ENCODE results near the gene RDH5.
A peak's percentile ranks its signal among the peaks of the same experiment; 100 is the strongest.

Gene RDH5

DNA sequence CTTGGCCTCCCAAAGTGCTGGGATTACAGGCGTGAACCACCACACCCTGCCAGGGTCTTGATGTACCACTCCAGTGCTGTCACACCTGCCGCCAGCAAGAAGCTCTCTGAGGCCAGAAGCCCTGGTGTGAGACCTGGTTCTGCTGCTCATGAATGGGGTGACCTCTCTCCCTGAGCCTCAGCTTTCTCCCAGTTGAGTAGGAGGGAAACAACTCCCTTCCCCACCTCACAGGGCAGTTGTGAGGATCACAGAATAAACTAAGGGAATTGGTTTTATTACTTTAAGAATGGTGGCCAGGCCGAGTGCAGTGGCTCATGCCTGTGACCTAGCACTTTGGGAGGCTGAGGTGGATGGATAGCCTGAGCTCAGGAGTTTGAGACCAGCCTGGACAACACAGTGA, 14.4 kb downstream of the RDH5 start:
- TF ChIP-seq, protein P1, sequence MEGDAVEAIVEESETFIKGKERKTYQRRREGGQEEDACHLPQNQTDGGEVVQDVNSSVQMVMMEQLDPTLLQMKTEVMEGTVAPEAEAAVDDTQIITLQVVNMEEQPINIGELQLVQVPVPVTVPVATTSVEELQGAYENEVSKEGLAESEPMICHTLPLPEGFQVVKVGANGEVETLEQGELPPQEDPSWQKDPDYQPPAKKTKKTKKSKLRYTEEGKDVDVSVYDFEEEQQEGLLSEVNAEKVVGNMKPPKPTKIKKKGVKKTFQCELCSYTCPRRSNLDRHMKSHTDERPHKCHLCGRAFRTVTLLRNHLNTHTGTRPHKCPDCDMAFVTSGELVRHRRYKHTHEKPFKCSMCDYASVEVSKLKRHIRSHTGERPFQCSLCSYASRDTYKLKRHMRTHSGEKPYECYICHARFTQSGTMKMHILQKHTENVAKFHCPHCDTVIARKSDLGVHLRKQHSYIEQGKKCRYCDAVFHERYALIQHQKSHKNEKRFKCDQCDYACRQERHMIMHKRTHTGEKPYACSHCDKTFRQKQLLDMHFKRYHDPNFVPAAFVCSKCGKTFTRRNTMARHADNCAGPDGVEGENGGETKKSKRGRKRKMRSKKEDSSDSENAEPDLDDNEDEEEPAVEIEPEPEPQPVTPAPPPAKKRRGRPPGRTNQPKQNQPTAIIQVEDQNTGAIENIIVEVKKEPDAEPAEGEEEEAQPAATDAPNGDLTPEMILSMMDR (IDR thresholded peaks at IDR 0.05; ENCODE audit: low read length, missing control alignments), result no peak
- no peak overlapping the region for H3K4me3 ChIP-seq (replicated peaks; ENCODE audit: low read depth, low read length)
- no peak for DNase-seq (ENCODE audit: low read depth)

DNA sequence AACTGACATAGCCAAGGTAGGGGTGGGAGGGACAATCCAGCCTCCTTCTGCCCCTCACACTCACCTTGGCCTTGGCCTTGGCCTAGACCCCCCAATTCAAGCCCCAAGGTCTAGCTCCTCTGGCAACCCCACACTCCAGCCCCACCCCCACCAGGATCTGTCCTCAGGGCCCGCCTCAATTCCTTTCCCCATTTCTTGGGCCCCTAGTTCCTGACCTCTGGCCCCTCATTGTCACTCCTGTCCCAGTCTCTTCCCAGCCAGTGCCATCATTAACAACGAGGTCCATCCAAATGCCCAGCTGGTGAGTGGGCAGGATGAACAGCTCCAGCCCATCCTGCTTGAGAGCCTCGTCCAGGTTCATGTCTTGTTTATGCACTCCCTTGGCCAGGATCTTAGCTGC, 15.9 kb downstream of the RDH5 start:
- no peak overlapping the region for H3K4me3 ChIP-seq (replicated peaks; ENCODE audit: low read depth, low read length)
- TF ChIP-seq, protein P1 (IDR thresholded peaks at IDR 0.05; ENCODE audit: low read length, missing control alignments), result no peak
- DNase-seq (ENCODE audit: low read depth), result no peak

DNA sequence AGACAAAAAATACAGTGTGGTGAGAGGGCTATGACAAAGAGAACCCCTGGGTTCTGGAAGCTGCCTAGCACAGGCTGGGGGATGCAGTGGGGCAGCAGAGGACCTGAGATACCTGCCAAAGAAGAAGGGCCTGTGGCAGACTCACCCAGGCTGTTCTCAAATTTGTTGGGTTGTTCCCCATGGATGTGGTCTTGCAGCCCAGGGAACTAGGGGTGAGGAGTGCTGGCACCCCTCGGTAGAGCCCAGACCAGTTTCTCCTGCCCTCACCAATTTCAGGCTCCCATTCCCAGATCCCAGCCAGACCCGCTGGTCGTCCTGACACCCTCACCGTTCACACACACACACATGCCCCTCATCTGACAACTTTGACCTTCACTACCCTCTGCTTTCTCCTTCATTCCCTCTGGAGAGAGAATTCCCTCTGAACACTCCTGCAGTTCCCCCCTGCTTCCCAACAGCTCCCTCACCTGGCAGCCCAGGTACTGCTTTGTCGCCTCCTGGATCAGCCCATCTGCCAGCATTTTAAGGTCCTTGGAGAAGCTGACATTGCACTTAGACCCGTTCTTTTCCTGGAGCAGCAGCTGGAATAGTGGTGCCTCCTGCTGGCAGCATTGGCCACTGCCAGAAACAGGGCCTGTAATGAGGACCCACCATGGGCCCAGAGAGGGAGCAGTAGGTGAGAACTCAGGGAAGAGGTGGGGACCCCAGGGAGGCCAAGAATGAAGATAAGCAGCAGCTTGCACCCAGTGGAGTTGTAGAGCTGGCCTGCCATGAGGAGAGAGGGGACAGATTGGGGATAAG, 16.8 kb downstream of the RDH5 start:
- DNase-seq (ENCODE audit: low read depth), result peak; percentile 81
- TF ChIP-seq, protein P1 (IDR thresholded peaks at IDR 0.05; ENCODE audit: low read length, missing control alignments), result peak; percentile 97
- no peak overlapping the region for H3K4me3 ChIP-seq (replicated peaks; ENCODE audit: low read depth, low read length)

DNA sequence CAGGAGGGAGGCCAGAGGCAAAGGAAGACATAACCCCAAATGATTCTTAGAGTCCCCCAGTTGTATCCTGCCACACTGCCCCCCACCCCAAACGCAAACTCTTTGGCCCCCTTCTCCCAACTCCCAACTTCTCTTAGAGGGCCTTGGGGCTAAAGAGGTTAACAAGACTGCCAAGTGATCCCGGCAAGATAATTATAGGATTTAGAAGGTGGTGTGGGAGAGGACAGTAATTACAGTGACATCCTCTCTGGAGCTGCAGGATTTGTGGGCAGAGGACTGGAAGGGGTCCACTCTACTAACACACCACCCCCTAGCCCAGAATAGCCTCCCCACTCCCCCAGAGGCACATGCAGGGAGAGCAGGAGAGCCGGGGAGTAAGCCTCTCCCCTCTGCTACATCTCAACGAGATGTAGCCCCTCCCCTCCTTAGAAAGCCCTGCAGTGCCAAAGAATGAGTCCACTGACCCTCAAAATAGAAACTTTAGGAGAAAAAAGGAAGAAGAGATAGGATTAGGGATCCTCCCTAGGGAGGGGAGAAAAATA, 17.5 kb downstream of the RDH5 start:
- DNase-seq (ENCODE audit: low read depth), result no peak
- TF ChIP-seq, protein P1 (IDR thresholded peaks at IDR 0.05; ENCODE audit: low read length, missing control alignments), result no peak
- H3K4me3 ChIP-seq (replicated peaks; ENCODE audit: low read depth, low read length), result peak overlapping the region; percentile 84

DNA sequence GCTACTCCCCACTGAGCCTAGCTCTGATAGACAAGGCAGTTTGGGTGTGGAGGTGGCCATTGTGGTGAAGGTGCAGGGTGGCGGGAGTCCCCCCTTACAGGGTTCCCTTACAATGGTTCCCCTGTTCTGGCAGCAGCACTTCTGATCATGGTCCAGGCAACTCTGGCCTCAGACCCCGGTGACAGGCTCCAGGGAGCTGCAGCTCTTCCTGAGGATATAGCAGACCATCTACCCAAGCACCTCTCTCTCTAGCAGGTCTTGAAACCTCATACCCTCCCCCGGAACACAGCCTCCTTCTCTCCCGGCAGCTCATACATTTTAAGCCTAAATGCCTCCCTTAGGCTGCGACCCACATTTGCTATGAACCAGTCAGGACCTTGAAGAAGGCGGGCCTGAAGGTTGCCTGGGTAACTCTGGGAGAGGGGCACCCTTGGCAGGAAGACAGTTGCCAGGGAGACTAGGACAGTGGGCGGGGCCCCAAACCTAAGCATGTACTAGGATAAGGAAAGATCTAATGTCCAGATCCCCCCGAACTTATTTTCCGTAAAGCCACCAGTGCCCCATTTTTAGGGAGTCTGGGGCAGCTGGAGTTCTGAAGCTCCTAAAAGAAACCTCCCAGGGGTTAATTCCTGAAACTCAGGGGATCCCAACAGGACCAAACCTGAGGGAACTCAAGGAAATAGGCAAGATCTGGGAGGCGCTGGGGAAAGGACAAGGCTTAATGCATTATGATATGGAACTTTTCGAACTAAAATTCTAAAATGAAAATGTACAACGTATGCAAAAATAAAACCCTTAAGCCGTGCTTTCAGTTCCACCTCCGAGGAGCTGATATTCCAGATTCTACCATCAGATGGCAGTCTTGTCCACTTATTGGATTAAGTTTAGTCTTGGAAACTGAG, 18.2 kb downstream of the RDH5 start:
- peak; percentile 89 for DNase-seq (ENCODE audit: low read depth)
- peak overlapping the region; percentile 84 for H3K4me3 ChIP-seq (replicated peaks; ENCODE audit: low read depth, low read length)
- TF ChIP-seq, protein P1 (IDR thresholded peaks at IDR 0.05; ENCODE audit: low read length, missing control alignments), result peak; percentile 73

DNA sequence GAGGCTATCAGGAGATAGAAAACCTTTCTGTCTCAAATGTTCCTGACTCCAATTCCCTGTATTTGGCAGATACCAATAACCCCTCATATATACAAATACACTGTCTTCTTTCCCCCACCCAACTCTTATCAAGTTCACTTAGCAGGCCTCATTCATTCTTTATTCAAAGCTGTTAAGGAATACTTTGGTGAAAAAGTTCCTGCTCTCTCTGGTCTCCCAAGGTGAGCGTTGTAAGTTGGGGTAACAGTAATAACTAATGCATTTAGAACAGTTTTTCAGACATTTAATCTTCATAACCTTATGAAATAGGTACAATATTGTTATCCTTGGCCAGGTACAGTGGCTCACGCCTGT, 18.8 kb downstream of the RDH5 start:
- TF ChIP-seq, protein P1 (IDR thresholded peaks at IDR 0.05; ENCODE audit: low read length, missing control alignments), result no peak
- H3K4me3 ChIP-seq (replicated peaks; ENCODE audit: low read depth, low read length), result peak overlapping the region; percentile 84
- no peak for DNase-seq (ENCODE audit: low read depth)
